ENCODE measurements around the gene OSBPL5. TPM values are rescaled to one million over a fixed set of nuclear protein-coding genes. Genes with fewer than 3 reads are reported as not detected.
A peak's percentile ranks its signal among the peaks of the same experiment; 100 is the strongest.

Gene OSBPL5
- total RNA-seq, 1 donor from 2014 or later: 31.4 TPM

GRCh38 chr11:3136546-3137455 lies 28.3 kb downstream of the OSBPL5 start:
- Mint-ChIP-seq H3K27ac (ENCODE audit: unreplicated experiment) (peak overlapping the region; percentile 19), H3K4me1 (peaks cover 17% of the 10 kb centered on the region), H3K27me3 (ENCODE audit: low read depth) (no peaks in the 10 kb centered on the region), H3K9me3 (no peaks in the 10 kb centered on the region), H3K36me3 (ENCODE audit: low read depth) (peaks cover 2% of the 10 kb centered on the region), H3K4me3 (no peak overlapping the region)
- DNase-seq (ENCODE audit: low read depth, low spot score): no peak
- TF ChIP-seq, protein P1, sequence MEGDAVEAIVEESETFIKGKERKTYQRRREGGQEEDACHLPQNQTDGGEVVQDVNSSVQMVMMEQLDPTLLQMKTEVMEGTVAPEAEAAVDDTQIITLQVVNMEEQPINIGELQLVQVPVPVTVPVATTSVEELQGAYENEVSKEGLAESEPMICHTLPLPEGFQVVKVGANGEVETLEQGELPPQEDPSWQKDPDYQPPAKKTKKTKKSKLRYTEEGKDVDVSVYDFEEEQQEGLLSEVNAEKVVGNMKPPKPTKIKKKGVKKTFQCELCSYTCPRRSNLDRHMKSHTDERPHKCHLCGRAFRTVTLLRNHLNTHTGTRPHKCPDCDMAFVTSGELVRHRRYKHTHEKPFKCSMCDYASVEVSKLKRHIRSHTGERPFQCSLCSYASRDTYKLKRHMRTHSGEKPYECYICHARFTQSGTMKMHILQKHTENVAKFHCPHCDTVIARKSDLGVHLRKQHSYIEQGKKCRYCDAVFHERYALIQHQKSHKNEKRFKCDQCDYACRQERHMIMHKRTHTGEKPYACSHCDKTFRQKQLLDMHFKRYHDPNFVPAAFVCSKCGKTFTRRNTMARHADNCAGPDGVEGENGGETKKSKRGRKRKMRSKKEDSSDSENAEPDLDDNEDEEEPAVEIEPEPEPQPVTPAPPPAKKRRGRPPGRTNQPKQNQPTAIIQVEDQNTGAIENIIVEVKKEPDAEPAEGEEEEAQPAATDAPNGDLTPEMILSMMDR (conservative IDR thresholded peaks at IDR 0.05): no peak

DNA sequence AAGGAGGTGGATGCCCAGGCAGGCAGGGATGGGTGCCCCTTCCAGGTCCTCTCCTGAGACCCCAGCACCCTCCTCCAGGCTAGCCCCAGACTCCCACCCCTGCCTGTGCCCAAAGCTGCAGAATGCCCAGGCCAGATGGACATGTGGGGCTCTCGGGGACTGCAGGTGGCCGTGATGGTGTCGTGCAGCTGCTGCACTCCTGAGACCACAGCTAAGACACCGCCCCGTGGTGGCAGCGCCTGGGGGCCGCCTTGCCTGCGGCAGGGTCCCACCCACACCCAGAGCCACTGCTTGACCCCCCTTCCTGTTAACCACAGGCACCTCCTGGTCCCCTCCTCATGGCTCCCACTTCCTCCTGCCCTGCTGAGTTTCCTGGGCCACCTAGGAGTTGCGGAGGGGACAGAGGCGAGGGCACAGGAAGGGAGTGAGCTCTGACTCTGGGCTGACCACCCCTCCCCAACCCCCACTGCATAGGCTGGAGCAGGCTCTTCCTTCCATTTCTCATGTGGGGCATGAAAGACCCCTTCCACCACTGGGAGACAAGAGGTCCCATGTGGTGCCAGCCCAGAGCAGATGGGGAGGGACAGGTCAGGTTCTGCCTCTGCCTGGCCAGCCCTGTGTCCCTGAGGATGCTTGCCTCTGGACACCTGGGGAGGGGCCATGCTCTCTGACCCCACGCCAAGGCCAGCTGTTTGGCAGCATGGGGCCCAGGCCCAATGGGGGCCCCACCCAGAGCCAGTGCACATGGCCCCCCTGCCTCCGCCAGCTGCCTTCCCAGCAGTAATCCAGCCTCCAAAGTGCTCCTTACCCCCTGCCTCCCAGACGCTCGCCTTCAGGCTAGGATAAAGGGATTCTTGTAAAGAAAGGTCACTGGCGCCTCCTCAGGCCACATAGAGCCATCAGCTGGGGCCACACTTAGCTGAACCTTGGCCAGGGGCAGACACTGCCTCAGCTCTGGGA lies 29.3 kb downstream of the OSBPL5 start:
- H3K27me3 Mint-ChIP-seq (ENCODE audit: low read depth): no peaks in the 10 kb centered on the region
- no peak for DNase-seq (ENCODE audit: low read depth, low spot score)
- no peaks in the 10 kb centered on the region for H3K9me3 Mint-ChIP-seq

GRCh38 chr11:3134651-3135480 lies 30.2 kb downstream of the OSBPL5 start:
- Mint-ChIP-seq H3K27ac (ENCODE audit: unreplicated experiment) (no peak overlapping the region), H3K36me3 (ENCODE audit: low read depth) (peaks cover 2% of the 10 kb centered on the region), H3K9me3 (no peaks in the 10 kb centered on the region), H3K4me3 (no peak overlapping the region), H3K27me3 (ENCODE audit: low read depth) (no peaks in the 10 kb centered on the region), H3K4me1 (peaks cover 17% of the 10 kb centered on the region)
- TF ChIP-seq, protein P1 (conservative IDR thresholded peaks at IDR 0.05): no peak
- DNase-seq (ENCODE audit: low read depth, low spot score): no peak

More for the DNA sequence above, 29.3 kb downstream of the OSBPL5 start:
- H3K27ac Mint-ChIP-seq (ENCODE audit: unreplicated experiment): no peak overlapping the region
- H3K4me1 Mint-ChIP-seq: peaks cover 17% of the 10 kb centered on the region
- H3K36me3 Mint-ChIP-seq (ENCODE audit: low read depth): peaks cover 2% of the 10 kb centered on the region
- TF ChIP-seq, protein P1 (conservative IDR thresholded peaks at IDR 0.05): no peak
- H3K4me3 Mint-ChIP-seq: no peak overlapping the region

DNA sequence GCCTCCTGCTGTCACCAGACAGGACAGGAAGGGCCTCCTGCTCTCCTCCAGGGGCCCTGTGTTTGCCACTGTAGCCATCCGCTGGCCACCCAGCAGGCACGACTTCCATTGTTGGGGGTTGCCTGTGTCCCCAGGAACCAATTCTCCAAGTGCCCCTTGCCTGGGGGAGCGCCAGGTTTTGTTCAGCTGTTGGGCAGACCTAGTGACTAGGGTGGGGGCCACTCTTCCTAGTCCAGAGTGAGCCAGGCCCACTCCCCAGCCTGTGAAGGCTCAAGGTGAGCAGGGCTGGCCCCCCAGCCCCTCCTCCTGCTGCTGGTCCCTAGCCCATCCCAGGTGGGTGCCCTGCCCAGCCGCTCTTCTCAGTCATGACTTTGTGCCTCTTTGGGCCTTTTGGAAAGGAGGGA lies 30.9 kb downstream of the OSBPL5 start:
- DNase-seq (ENCODE audit: low read depth, low spot score): no peak
- peaks cover 2% of the 10 kb centered on the region for H3K36me3 Mint-ChIP-seq (ENCODE audit: low read depth)
- no peaks in the 10 kb centered on the region for H3K9me3 Mint-ChIP-seq
- peaks cover 17% of the 10 kb centered on the region for H3K4me1 Mint-ChIP-seq
- TF ChIP-seq, protein P1 (conservative IDR thresholded peaks at IDR 0.05): no peak
- H3K27ac Mint-ChIP-seq (ENCODE audit: unreplicated experiment): no peak overlapping the region
- H3K4me3 Mint-ChIP-seq: no peak overlapping the region
- no peaks in the 10 kb centered on the region for H3K27me3 Mint-ChIP-seq (ENCODE audit: low read depth)
